HG03066 (cell line): Measurements from ENCODE around the gene ELAPOR1.
A peak's percentile ranks its signal among the peaks of the same experiment; 100 is the strongest.

Source experiments
- ATAC-seq: cut with Tn5 transposase; IDR thresholded peaks from one replicate; pipeline ENCODE4 v1.9.1; 2021; ENCODE audit warnings: low read depth; ENCODE audit not compliant: unreplicated experiment

Gene ELAPOR1

GRCh38 chr1:109095631-109096030, 18.3 kb upstream of the ELAPOR1 start:
- ATAC-seq, result no peak

GRCh38 chr1:109096120-109096519, 17.8 kb upstream of the ELAPOR1 start:
- no peak for ATAC-seq

GRCh38 chr1:109099938-109100773, 13.8 kb upstream of the ELAPOR1 start:
- ATAC-seq, result peak; percentile 86

- ATAC-seq, result no peak
Measured at GRCh38 chr1:109104364-109105151, 9.4 kb upstream of the ELAPOR1 start.

GRCh38 chr1:109105881-109106280, 8.0 kb upstream of the ELAPOR1 start:
- ATAC-seq, result no peak

- ATAC-seq, result no peak
Measured at GRCh38 chr1:109107785-109108184, 6.1 kb upstream of the ELAPOR1 start.

- ATAC-seq, result no peak
Measured at GRCh38 chr1:109109906-109110305, 4.0 kb upstream of the ELAPOR1 start.

GRCh38 chr1:109111386-109112055, 2.4 kb upstream of the ELAPOR1 start:
- no peak for ATAC-seq

- no peak for ATAC-seq
Measured at GRCh38 chr1:109112056-109112651, 1.8 kb upstream of the ELAPOR1 start.

GRCh38 chr1:109112652-109113285, 1.1 kb upstream of the ELAPOR1 start:
- ATAC-seq, result peak; percentile 68

GRCh38 chr1:109114342-109114674, 393 bp downstream of the ELAPOR1 start:
- ATAC-seq, result no peak

- no peak for ATAC-seq
Measured at GRCh38 chr1:109115685-109116084, 1.8 kb downstream of the ELAPOR1 start.

GRCh38 chr1:109116286-109116685, 2.4 kb downstream of the ELAPOR1 start:
- ATAC-seq, result no peak

- ATAC-seq, result no peak
Measured at GRCh38 chr1:109118089-109118488, 4.2 kb downstream of the ELAPOR1 start.

GRCh38 chr1:109120356-109120755, 6.4 kb downstream of the ELAPOR1 start:
- ATAC-seq, result no peak

- no peak for ATAC-seq
Measured at GRCh38 chr1:109131059-109131458, 17.1 kb downstream of the ELAPOR1 start.

- ATAC-seq, result no peak
Measured at GRCh38 chr1:109131800-109132199, 17.9 kb downstream of the ELAPOR1 start.

GRCh38 chr1:109133002-109133706, 19.2 kb downstream of the ELAPOR1 start:
- ATAC-seq, result no peak

- ATAC-seq, result no peak
Measured at GRCh38 chr1:109133815-109134214, 19.9 kb downstream of the ELAPOR1 start.

- ATAC-seq, result no peak
Measured at GRCh38 chr1:109134423-109134822, 20.5 kb downstream of the ELAPOR1 start.
